GM12865 (cell line): ENCODE data around the gene UGT1A7.

Experiments
- DNase-seq: peaks from one replicate; pipeline ENCODE4 v3.0.0; 2010; ENCODE audit warnings: low read depth
- H3K4me3 ChIP-seq: 2 replicates; pipeline ENCODE4 v1.5.1; 2011; ENCODE audit warnings: mild to moderate bottlenecking, low read depth, low read length, control low read depth
- CTCF ChIP-seq: IDR thresholded peaks from 2 replicates; pipeline ENCODE4 v1.5.1; 2011; ENCODE audit warnings: low read length, control low read depth, low read depth, inconsistent platforms; ENCODE audit not compliant: insufficient read depth; ENCODE audit errors: missing control alignments

Gene UGT1A7

GRCh38 chr2:233690444-233690843 lies 8.7 kb downstream of the UGT1A7 start:
- H3K4me3 ChIP-seq: no peak overlapping the region
- no peak for TF ChIP-seq CTCF
- no peak for DNase-seq

- no peak for DNase-seq
These were observed 10.0 kb downstream of the UGT1A7 start for GRCh38 chr2:233691443-233692433.

GRCh38 chr2:233692648-233693047 lies 10.9 kb downstream of the UGT1A7 start, which contains the start of gene UGT1A6:
TSS of gene UGT1A6 (plus strand) at chr2:233692890. CDS start at chr2:233693005, 115 bp downstream.
- no peak for DNase-seq
- H3K4me3 ChIP-seq: no peak within 1 kb of the TSS
- no peak for TF ChIP-seq CTCF

More at GRCh38 chr2:233691443-233692433, 10.0 kb downstream of the UGT1A7 start:
- no peak for TF ChIP-seq CTCF
- H3K4me3 ChIP-seq: no peak overlapping the region

GRCh38 chr2:233693963-233694362 lies 12.3 kb downstream of the UGT1A7 start:
- no peak overlapping the region for H3K4me3 ChIP-seq
- TF ChIP-seq CTCF: no peak
- DNase-seq: no peak

- DNase-seq: no peak
- H3K4me3 ChIP-seq: no peak overlapping the region
- TF ChIP-seq CTCF: no peak
These were observed 17.0 kb downstream of the UGT1A7 start for GRCh38 chr2:233698740-233699139.

- TF ChIP-seq CTCF: no peak
- no peak overlapping the region for H3K4me3 ChIP-seq
- DNase-seq: no peak
These were observed 17.8 kb downstream of the UGT1A7 start for GRCh38 chr2:233699424-233700027.
